Inferior parietal cortex (tissue), 1 donor: ENCODE results near the gene SMURF1.
A peak's percentile ranks its signal among the peaks of the same experiment; 100 is the strongest.
"Not testable (repeated sequence)": the region's sequence is repeated elsewhere in the genome, so short reads cannot be mapped to it uniquely, and the experiment has no call there.

Experiments used
- DNase-seq: peaks from one replicate; pipeline ENCODE4 v3.0.0-alpha.2; 2016; ENCODE audit errors: extremely low spot score

The SMURF1 gene

GRCh38 chr7:99054781-99055180, 89.1 kb downstream of the SMURF1 start:
- no peak for DNase-seq

GRCh38 chr7:99050971-99051370, 92.9 kb downstream of the SMURF1 start:
- no peak for DNase-seq

GRCh38 chr7:99047526-99048077, 96.3 kb downstream of the SMURF1 start:
- no peak for DNase-seq

GRCh38 chr7:99046722-99047121, 97.2 kb downstream of the SMURF1 start:
- no peak for DNase-seq

- not testable (repeated sequence) for DNase-seq
Observed at GRCh38 chr7:99046262-99046661, 97.6 kb downstream of the SMURF1 start.

GRCh38 chr7:99044858-99045257, 99.0 kb downstream of the SMURF1 start:
- not testable (repeated sequence) for DNase-seq

GRCh38 chr7:99042957-99043356, 101.0 kb downstream of the SMURF1 start:
- DNase-seq = no peak

- DNase-seq = no peak
Observed at GRCh38 chr7:99041526-99041925, 102.4 kb downstream of the SMURF1 start.

- DNase-seq = peak; percentile 95
Observed at GRCh38 chr7:99040104-99040958, 103.6 kb downstream of the SMURF1 start.

- no peak for DNase-seq
Observed at GRCh38 chr7:99039384-99039891, 104.5 kb downstream of the SMURF1 start.

GRCh38 chr7:99038086-99038855, 105.6 kb downstream of the SMURF1 start:
- DNase-seq = no peak

- no peak for DNase-seq
Observed at GRCh38 chr7:99037327-99037940, 106.5 kb downstream of the SMURF1 start.

GRCh38 chr7:99036546-99037111, 107.3 kb downstream of the SMURF1 start:
- DNase-seq = peak; percentile 77

- DNase-seq = no peak
Observed at GRCh38 chr7:99035723-99036545, 108.0 kb downstream of the SMURF1 start.

- DNase-seq = no peak
Observed at GRCh38 chr7:99034932-99035722, 108.8 kb downstream of the SMURF1 start.

- DNase-seq = no peak
Observed at GRCh38 chr7:99033765-99034164, 110.1 kb downstream of the SMURF1 start.

GRCh38 chr7:99032928-99033327, 111.0 kb downstream of the SMURF1 start:
- no peak for DNase-seq

- no peak for DNase-seq
Observed at GRCh38 chr7:99031496-99031895, 112.4 kb downstream of the SMURF1 start.

GRCh38 chr7:99030951-99031350, 113.0 kb downstream of the SMURF1 start:
- DNase-seq = no peak

GRCh38 chr7:99030457-99030856, 113.5 kb downstream of the SMURF1 start:
- no peak for DNase-seq
